Measurements from ENCODE around the gene CDH4.

- TF ChIP-seq REST (IDR thresholded peaks at IDR 0.05; ENCODE audit: low read depth), result no peak
- TF ChIP-seq RAD21 (IDR thresholded peaks at IDR 0.05; ENCODE audit: low read depth), result no peak
- TF ChIP-seq FOXM1 (IDR thresholded peaks at IDR 0.05; ENCODE audit: borderline replicate concordance, low read depth), result no peak
These were observed 567.4 kb downstream of the CDH4 start for GRCh38 chr20:61819574-61819846.

Data from Ishikawa (cell line).